8988T (cell line): ENCODE measurements around the gene CWC15.
"Not testable (repeated sequence)": the region's sequence is repeated elsewhere in the genome, so short reads cannot be mapped to it uniquely, and the experiment has no call there.

ENCODE experiments used
- DNase-seq: peaks from one replicate; pipeline ENCODE4 v3.0.0; 2011

Gene CWC15

DNA sequence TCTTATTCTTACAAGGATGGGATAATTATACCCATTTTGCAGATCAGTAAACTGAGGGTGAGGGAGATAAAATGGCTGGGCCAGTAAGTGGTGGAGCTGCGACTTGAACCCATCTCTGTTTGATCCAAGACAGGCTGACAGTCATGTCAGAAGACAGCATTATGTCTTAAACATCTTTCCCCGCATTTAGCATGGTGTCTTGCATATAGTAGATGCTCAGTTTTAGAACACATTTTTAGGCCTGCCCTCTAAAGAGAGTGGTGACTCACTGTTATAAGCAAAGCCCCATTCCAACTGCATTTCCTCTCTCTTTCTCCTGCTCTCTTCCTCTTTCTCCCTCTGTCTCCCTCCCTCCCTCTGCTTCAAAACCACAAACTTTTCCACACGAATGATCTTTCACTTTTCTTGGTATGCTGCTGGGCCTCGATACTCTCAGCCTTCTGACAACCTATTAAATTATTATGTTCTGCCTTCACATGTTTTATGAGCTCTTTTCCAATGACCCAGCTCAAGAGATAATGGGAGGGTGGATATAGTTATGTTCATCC, 25.2 kb downstream of the CWC15 start:
- DNase-seq: no peak

- DNase-seq: no peak
Observed at GRCh38 chr11:94946812-94947211, 26.5 kb downstream of the CWC15 start.

- no peak for DNase-seq
Observed at GRCh38 chr11:94941131-94941530, 32.2 kb downstream of the CWC15 start.

DNA sequence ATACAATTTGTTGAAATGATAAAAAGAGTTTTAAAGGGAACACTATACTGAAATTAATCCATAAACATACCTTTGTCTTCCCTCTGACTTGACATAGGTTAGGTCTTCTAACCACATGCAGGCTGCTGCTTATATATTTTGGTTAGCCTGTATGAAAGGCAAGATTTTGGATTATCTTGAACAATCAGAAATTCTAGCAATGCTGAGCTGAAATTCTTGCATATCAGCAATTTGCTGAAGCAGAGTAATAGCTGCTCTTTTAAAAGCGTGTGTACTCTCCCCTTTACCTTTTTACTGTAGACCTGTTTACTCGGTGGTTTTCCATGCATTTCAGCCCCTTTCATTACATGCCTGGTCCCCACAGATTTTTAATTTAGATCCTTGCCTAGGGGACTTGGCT, 34.0 kb downstream of the CWC15 start:
- DNase-seq: no peak

DNA sequence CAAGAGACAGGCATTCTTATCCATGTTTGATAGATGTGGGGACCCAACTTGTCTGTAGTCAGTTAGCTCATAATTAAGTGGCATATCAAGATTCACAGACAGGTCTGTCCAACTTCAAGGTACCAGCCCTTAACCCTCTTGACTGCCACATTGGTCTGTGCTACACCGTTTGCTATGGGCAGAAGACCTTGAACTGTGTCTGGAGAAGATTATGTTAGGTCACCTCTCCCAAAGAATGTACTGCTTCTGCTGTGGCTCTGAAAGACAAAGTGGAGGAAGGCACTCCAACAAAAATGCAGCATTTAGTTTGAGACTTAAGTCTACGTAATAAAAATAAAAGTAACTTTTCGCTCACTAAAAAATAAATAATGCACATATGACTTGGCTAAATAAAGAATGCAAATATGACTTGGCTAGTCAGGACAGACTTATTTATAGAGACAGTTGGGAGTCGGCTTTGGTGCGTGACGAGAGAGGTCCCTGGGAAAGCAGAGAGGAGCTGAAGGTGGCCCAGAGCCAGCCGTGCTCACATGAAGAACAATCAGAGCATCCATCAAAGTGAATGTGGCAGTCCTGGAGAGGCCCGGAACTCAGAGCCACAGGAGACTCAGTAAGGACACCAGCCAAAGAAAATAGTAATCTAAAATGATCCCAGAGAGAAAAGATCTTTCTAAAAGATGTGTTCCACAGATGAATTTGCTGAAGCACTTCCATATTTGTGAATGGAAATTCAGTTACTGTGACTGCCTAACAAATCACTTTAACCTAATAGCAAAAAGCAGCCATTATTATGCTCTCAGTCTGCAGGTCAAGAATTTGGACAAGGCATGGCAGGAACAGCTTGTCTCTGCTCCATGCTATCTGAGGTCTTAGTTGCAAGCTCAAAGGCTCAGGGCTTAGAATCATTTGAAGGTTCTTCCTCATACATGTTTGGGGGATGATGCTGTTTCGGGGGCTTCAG, 35.0 kb downstream of the CWC15 start:
- DNase-seq: no peak

DNA sequence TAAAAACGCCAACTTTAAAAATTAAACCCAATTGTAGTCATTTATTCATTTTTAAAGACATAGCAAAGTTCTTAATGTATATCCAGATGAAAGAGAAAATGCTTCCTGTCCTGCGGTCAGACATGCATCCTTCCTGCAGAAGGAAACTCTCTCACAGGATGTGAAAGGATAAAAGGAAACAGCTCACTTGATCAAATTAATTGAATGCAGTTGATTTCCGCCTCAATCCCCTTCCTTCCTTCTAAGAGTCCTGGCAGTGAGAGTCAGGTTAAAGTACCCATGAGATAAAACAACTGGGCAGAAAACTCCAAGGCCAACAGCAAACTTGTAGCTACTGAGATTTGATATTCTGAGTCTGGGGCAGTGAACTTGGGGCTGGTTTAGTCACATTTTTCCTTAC, 38.5 kb downstream of the CWC15 start:
- no peak for DNase-seq

DNA sequence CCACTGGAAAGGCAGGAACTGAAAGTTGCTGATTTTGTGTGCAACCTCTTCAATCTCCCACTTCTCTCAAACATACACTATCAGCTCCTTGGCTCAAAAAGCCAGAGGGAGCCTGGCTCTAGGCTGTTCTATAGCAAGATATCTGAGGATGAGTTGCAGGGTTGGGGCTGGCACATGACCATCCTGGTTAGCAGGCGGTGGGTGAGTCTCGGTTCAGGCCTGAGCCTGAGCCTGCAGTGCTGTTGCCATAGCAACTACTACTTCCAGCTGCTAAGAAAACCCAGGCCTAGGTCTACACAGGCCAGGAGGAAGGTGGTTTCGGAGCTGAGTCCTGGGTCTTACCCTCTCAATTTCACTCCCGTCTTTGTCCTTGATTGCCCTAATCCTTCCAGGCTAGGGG, 39.0 kb downstream of the CWC15 start:
- DNase-seq: no peak

- DNase-seq: no peak
Observed at GRCh38 chr11:94933223-94934130, 39.9 kb downstream of the CWC15 start.

DNA sequence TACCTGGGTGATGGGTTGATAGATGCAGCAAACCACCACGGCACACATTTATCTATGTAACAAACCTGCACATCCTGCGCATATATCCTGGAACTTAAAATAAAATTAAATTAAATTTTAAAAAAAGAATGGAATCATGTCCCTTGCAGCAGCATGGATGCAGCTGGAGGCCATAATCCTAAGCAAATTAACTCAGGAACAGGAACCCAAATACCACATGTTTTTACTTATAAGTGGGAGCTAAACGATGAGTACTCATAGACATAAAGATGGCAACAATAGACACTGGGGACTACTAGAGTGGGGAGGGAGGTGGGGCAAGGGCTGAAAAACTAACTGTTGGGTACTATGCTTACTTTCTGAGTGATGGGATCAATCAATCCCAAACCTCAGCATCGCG, 40.9 kb downstream of the CWC15 start:
- DNase-seq: no peak

GRCh38 chr11:94932072-94932471, 41.3 kb downstream of the CWC15 start:
- DNase-seq: not testable (repeated sequence)

- no peak for DNase-seq
Observed at GRCh38 chr11:94928117-94928990, 45.0 kb downstream of the CWC15 start.

- no peak for DNase-seq
Observed at GRCh38 chr11:94926698-94927237, 46.6 kb downstream of the CWC15 start.

GRCh38 chr11:94926271-94926625, 47.1 kb downstream of the CWC15 start:
- DNase-seq: no peak

- no peak for DNase-seq
Observed at GRCh38 chr11:94925422-94926270, 47.7 kb downstream of the CWC15 start.

GRCh38 chr11:94924612-94925011, 48.7 kb downstream of the CWC15 start:
- no peak for DNase-seq

DNA sequence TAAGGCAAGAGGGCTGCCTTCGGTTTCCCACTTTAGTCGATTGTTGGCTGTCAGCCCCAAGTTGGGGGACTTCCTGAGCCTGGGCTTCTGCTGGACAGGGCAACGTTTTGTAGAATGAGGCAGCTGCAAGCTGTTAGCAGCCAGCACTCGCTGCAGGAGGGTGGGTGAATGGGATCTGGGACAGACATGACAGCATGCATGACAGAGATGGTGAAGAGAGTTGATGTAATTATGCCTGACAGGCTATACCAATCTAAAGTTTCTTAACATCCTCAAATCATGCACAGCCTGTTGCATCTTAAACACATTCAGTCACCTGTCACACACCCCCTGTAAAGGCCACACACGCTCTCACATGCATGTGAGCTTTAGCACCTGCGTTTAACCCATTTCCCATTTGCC, 49.2 kb downstream of the CWC15 start:
- DNase-seq: no peak

DNA sequence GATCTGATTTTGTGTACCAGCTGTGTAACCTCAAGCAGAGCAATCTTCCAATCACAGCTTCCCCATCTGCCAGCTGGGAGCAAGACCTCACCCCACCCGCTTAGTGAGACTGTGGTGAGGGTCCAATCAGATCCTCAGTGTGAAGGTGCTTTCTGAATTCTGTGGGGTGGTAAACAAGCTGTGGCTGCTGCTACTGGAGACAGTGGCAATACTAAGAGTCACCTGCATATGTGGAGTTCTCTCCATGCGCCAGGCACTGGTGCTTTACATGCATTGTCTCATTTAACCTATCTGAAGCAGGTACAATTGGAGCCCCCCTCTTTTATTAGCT, 50.4 kb downstream of the CWC15 start:
- DNase-seq: no peak

DNA sequence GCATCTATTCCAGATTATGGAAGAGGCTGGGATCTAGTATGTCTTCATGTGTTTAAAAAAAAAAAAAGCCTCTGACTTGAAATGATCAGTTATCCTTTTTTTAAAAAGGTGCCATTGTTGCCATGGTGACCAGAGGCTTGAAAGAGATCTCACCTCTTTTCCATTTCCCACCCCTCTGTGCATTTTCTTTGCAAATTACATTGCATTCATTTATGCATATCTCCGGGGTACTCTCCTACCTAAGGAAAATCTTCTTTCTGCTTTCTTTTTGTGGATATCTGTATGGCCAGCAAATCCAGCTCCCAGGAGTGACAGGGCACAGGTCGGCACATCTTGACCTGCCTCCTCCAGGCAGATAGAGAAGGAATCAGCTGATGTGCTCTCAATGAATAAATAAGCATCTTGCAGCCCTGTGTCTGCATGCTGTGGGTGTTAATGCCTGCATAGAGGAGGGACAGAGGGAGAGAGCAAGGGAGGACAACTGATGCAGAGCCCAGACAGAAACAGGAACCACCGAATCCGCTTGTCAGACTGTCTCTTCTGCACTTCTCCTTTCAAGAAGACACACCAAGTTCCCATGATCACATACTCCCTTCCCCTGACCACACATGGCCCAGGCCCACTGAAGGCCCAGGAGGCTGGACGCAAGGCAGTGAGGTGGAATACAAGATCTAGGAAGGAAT, 50.9 kb downstream of the CWC15 start:
- no peak for DNase-seq

GRCh38 chr11:94920311-94920710, 53.0 kb downstream of the CWC15 start:
- DNase-seq: no peak

DNA sequence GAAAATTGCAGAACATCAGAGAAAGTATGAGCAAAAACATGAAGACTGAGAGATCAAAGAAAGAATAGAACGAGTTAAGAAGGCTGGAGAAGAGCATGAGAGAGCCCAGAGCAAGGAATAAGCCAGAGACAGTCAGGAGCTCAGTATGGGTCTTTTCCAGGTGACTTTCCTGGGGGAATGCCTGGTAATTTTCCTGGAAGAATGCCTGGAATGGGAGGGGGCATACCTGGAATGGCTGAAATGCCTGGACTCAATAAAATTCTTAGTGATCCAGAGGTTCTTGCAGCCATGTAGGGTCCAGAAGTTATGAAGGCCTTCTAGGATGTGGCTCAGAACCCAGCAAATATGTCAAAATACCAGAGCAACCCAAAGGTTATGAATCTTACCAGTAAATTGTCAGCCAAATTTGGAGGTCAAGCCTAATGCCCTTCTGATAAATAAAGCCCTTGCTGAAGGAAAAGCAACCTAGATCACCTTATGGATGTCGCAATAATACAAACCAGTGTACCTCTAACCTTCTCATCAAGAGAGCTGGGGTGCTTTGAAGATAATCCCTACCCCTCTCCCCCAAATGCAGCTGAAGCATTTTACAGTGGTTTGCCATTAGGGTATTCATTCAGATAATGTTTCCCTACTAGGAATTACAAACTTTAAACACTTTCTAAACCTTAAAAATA, 59.5 kb downstream of the CWC15 start:
- DNase-seq: not testable (repeated sequence)
